GM21576 (cell line): ENCODE data around the gene HIPK4.
"Not testable (repeated sequence)": the region's sequence is repeated elsewhere in the genome, so short reads cannot be mapped to it uniquely, and the experiment has no call there.

Experiments
- ATAC-seq: cut with Tn5 transposase; IDR thresholded peaks from one replicate; pipeline ENCODE4 v1.9.1; 2021; ENCODE audit warnings: mild to moderate bottlenecking, moderate library complexity; ENCODE audit not compliant: unreplicated experiment

Gene HIPK4

DNA sequence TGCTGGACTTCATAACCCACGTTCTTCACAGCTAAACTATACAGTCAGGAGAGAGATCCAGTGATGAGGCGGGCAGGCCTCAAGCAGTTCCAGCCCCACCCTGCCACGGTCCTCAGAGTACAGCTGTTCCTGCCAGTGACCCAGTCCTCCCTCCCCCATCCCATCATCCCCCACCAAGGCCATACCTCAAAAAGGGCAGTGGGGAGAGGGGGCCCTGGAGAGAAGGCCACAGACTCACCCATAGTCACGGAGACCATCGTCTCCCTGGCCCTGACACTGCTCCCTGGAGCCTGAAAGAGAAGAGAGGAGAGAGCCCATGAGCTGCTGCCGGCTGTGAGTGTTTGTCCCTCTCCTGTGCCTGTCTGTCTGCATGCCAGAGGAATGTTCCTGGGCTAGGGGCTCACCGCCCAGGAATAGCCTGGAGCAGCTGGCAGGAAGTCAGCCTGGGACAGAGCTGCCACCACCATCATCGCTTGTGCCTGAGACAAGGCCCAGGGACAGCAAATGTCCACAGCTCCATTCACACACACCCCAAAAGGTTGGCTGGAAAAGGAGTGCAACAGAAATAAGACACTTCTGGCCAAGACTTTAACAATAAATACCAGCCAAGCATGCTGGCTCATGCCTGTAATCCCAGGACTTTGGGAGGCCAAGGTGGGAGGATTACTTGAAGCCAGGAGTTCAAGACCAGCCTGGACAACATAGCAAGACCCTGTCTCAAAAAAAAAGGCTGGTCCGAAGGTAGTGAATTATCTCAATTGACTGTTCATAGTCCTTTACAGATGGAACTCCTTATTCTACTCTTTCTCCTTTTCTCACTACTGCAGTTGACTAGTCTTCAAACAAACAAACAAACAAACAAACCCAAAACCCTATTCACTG is 48.1 kb downstream of the HIPK4 start:
- no peak for ATAC-seq

DNA sequence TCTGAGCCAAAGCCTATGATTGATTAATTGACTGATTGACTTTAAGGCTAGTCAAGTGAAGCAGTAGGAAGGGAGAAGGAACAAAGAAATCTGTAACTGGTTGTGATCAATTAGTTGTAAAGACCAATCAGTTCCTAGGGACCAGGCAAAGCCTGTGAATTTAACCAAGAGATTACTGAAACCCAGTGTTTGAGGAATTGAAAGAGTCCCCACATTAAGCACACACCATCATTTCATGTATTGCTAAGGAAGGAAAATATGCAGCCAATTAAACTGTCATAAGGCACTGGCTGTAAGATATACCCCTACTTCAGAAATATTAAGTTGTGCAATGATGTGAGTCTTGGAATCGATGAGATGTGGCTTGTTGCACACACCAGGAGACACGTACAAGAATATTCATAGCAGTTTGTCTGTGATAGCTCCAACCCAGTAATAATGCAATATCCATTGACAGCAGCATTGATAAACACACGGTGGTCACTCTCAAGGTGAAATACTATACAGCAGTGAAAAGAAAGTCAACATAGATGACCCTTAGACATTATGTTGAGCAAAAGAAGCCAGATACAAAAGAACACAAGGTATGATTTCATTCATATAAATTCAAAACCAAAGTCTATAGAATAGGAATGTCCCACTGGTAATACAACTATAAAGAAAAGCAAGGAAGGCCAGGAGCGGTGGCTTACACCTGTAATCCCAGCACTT is 50.8 kb downstream of the HIPK4 start:
- ATAC-seq, result no peak

DNA sequence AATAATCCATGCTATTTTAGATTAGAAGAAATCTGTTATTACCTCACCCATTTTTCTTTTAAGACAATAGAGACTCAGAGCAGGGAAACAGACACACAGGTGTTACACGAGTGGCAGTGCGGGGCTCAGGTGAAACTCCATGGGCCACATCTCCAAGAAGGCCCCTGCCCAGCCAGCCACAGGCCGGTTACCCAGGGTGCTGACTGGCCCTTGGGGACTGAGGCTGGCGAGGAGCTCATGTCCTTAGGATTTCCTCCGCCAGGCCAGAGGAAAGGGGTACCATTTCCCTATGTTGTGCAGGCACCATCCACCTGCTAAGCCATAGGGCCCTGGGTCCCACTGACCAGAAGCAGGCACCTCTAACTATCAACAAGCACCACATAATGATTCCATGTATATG is 52.4 kb downstream of the HIPK4 start:
- no peak for ATAC-seq

DNA sequence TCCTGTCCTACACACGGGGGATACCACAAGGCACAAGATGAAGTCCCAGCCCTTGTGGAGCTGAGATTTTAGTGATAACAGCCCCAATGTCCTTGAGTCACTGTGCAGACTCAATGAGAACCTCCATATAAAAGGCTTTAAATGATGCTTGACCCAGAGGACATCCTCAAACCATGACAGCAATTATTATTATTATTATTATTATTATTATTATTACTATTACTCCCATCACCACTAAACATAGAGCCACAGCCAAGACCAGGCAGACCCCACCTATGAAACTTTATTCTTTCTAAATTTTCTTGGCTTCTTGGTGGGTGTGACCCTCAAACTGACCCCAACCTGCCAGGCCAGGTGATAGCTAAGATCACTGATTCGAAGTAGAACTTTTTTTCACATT is 52.9 kb downstream of the HIPK4 start:
- no peak for ATAC-seq

DNA sequence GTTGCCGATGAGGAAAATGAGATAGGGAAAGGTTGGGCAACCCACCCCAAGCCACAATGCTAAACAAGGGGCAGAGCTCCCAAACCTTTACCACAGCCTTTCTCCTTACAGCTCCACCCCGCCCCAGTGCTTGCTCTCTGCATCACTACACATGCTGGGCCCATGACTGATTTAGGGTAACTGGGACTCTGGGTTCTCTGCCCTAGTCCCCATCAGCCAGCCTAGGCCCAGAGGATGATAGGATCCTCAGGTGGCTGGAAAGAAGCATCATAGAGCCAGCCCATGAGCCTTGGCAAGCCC is 53.4 kb downstream of the HIPK4 start:
- ATAC-seq, result no peak

DNA sequence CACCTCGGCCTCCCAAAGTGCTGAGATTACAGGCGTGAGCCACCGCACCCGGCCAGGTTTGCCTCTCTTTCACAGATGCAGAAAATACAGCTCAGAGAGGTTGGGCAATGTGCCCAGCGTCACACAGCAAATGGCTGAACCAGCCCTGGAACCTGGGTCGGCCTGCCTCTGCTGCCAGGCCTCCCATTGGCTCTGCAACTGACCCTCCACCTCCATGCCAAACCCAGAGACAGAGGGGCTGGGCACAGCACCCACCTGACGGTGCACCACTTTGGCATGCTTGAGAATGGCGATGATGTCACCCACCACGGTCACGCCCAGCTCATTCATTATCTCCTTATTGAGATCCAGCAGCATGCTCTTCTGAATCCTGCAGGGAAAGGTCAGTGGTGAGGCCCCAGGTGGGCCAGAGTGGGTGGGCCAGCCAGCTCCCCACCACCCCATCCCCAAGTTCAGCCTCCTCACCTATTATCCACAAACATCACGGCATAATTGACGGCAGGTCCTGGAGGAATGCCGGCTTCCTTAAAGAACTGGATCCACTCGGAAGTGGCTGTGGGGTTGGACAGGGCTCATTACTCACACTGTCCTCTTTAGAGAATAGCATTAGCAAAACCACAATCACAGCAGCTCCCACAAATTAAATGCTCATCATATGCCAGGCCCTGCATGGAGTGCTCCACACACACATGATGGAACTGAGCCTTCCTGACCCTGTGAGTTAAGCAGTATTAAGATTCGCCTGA is 54.0 kb downstream of the HIPK4 start:
- no peak for ATAC-seq

DNA sequence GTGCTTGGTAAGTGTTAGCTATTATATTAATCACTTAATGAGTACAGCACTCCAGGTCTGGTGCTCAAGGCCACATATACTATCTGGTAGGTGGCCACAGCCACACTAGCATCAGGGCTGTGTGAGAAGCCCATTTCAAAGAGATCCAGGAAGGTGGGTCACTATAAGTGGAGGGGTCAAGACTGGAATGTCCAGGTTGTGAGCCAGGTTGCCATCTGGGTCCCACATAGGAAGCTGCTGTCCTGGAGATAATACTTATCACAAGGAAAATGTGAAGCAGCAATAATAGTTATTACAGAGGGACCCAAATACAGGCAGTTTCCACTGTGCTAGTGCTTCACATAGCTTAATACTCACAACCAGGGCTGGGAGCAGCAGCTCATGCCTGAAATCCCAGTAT is 54.9 kb downstream of the HIPK4 start:
- no peak for ATAC-seq

DNA sequence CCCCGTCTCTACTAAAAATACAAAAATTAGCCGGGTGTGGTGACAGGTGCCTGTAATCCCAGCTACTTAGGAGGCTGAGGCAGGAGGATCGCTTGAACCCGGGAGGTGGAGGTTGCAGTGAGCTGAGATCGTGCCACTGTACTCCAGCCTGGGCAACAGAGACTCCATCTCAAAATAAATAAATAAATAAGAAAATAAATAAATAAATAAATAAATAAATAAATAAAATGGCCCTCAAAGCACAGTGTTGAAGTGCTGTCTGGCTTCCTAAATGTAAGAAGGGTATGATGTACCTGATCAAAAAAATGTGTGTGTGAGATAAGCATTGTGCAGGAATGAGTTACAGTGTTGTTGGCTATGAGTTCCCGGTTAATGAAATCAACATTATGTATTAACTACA is 56.9 kb downstream of the HIPK4 start:
- not testable (repeated sequence) for ATAC-seq

DNA sequence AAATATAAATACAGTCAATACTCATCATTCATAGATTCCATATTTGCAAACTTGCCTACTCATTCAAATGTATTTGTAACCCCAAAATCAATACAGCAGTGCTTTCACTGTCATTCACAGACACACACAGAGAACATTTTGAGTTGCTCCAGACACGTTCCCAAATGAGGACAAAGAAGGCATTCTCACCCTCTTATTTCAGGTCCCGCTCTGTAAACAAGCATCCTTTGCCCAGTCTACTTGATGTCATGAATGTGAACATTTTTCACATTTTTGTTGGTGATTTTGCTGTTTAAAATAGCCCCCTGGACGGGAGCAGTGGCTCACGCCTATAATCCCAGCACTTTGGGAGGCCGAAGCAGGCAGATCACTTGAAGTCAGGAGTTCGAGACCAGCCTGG is 57.3 kb downstream of the HIPK4 start:
- ATAC-seq, result no peak

DNA sequence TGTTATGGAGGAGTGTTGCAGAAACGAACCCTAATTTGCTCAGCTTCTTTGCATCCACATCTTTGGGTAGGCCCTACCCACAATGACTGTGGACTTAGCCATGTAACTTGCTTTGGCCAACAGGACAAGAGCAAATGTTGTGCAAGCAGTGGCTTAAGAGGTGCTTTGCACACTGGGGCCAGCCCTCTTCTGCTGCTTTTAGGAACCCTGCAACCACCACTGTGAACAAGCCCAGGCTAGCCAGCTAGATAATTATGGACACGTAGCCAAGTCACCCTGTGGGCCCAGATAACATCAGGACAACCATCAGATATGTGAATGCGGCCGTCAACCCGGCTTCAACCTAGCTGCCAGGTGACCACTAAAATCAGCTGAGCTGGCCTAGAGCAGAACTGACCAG is 58.9 kb downstream of the HIPK4 start:
- no peak for ATAC-seq
